Activated gamma-delta T cell treated with anti-CD3 and anti-CD28 coated beads, Interleukin-2, amount 50 U/mL, for 16 hours (primary cell): ENCODE data around the gene RADIL.
"Not testable (repeated sequence)": the region's sequence is repeated elsewhere in the genome, so short reads cannot be mapped to it uniquely, and the experiment has no call there.

Experiments used
- DNase-seq: peaks from one replicate; pipeline ENCODE4 v3.0.0-alpha.2; 2020; ENCODE audit warnings: low read depth

RADIL gene

DNA sequence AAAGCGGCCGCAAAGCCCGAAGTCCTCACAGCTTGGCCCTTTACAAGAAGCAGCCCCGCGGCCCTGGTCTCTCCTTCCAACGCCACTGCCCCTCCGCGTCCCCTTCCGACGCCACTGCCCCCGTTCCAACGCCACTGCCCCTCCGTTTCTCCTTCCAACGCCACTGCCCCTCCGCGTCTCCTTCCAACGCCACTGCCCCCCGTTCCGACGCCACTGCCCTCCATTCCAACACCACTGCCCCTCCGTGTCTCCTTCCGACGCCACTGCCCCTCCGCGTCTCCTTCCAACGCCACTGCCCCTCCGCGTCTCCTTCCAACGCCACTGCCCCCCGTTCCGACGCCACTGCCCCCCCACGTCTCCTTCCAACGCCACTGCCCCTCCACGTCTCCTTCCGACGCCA lies 75.0 kb downstream of the RADIL start:
- DNase-seq, result no peak

DNA sequence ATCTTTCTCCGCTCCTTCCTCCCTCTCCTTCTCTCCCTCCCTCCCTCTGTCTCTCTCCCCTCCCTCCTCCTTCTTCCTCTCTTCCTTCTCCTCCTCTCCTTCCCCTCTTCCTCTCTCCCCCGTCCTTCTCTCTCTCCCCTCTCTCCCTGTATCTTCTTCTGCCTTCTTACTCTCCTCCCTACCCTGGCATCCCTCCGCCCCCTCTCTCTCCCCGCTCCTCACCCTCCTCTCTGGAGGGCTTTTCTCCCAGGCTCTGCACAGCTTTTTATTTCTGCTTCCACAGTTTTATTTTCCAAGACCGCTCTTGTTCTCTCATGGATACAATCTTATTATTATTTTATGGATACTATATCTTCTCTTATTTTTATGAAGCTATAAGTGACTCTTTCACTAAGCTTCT lies 75.5 kb downstream of the RADIL start:
- no peak for DNase-seq

DNA sequence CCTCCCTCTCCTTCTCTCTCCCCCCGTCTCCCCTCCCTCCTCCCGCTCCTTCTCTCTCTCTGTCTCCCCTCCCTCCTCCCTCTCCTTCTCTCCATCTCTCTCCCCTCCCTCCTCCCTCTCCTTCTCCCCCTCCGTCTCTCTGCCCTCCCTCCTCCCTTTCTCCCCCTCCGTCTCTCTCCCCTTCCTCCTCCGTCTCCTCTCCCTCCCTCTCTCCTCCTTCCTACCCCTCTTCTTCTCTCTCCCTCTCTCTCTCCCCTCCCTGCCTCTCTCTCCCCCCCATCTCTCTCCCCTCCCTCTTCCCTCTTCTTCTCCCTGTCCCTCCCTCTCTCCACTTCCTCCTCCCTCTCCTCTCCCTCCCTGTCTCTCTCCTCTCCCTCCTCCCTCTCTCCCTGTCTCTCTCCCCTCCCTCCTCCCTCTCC lies 75.9 kb downstream of the RADIL start:
- DNase-seq, result no peak

DNA sequence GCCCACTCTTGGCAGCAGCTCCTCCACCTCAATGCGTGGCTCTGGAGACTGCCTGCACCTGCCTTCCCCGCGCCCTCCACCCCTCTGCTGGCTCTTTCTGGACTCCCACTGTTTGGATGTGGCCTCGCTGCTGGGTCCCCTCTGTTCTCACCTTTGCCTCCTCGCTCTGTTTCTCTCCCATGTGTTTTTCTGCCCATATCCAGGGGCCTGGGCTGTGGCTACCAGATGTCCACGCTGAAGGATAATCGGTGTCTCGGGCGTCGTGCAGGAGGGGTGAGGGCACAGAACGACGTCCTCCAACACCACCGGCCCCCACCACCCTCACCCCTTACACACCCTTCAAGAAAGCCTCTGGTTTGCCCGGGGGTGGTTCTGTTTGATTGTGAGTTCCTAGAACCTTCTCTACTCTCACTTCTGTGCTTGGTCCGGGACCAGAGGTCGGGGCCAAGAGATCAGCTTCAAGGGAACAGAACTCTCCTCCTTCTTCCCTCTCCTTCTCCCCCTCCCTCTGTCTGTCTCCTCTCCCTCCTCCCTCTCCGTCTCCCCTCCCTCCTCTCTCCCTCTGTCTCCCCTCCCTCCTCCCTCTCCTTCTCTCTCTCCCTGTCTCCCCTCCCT lies 76.4 kb downstream of the RADIL start:
- no peak for DNase-seq

DNA sequence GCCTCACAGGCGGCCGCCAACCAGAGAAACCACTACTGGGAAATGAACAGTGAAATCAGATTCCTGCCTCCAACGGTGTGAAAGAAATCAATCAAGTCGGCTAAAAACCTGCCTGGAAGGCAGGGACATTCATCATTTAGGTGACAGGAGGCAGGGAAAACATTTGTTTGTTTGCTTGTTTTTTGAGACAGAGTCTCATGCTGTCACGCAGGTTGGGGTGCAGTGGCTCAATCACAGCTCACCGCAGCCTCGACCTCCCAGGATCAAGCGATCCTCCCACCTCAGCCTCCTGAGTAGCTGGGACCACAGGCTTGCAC lies 77.6 kb downstream of the RADIL start:
- no peak for DNase-seq

DNA sequence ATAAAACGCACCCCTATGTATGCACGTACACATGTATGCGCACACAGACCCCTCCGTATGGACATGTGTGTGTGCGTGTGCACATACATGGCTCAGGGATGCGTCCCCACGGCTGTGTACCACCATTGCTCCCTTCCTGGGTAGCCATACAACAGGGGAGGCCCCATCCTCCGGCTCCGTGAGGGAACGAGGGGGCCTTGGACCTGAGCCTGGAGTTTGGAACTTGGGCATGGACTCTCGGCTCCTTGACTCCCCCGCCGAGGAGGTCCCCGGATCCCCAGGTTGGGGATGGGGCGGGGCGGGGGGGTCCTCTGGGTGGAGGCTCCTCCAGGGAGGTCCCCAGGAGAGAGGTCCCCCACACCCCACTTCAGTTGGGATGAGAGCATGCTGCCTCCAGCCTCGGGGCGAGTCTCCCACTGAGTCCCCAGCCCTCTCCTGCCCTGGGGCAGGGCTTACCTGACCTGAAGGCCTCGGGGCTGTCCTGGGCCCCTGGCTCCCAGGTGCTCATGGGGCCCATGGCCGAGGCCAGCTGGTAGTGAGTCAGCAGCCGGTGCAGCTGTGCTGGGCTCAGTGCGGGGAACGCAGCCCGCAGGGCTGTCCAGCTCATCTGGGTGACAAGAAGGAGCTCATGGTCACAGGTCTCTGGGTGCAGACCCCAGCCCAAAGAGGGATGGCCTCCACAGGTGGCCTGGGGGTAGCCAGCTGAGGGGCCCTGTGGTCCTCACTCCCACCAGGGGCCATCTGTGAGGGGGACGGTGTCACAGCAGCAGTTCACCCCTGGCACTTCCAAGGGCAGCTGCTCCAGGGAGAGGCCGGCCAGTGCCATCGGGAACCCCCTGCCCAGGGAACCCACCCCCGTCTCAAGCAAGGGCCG lies 78.2 kb downstream of the RADIL start:
- no peak for DNase-seq

DNA sequence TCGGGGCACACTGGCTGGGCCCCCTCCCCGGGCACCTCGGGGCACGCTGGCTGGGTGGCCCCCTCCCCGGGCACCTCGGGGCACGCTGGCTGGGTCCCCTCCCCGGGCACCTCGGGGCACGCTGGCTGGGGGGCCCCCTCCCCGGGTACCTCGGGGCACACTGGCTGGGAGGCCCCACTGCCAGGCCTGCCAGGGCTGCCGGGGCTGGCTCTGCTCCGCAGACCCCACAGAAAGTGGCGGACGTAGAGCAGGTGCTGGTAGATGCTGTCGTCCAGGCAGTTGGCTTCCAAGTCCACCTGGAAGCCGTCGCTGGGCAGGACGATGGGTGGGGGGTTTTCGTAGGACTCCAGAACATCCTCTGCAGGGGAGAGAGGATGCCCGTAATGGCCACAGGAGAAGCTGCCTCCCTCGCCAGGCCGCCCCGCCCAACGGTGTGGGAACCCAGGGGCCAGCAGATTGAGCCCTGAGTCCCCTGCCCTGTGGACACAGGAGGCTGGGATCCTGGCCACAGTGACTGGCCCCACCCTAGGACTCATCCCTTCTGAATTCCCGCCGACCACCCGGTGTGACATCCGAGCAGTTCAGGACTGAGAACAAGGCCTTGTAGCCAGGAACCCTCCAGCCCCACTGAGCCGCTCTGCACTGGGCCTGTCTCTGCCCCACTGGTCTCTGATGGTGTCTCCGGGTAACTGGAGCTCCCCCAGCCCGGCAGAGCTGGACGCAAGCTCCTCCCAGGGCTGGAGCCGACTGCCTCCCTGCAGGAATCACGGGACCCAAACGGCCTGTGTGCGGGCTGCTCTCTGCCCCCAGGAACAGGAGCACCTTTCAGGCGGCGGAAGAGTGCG lies 79.9 kb downstream of the RADIL start:
- DNase-seq, result no peak

DNA sequence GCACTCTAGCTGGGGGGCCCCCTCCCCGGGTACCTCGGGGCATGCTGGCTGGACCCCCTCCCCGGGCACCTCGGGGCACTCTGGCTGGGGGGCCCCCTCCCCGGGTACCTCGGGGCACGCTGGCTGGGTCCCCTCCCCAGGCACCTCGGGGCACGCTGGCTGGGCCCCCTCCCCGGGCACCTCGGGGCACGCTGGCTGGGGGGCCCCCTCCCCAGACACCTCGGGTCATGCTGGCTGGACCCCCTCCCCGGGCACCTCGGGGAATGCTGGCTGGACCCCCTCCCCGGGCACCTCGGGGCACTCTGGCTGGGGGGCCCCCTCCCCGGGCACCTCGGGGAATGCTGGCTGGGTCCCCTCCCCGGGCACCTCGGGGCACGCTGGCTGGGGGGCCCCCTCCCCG lies 80.9 kb downstream of the RADIL start:
- DNase-seq, result not testable (repeated sequence)

DNA sequence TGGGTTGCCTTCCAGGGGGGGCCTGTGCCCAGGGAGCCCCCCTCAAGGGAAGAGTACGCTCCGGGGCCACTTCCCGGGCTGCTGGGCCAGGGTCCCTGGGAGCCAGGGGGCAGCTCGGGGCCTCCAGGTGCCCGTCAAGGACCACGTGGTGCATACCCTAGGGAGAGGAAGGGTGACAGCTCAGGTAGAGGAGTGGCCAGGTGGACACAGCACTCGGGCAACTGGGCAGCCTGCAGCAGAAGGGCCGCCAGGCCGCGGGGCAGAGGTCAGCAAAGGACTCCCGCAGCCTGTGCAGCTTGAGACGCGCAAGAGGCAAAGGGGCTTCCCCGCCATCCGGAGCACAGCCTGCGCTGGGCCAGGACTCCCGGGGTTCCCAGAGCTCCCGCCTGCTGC lies 81.7 kb downstream of the RADIL start:
- DNase-seq, result no peak

DNA sequence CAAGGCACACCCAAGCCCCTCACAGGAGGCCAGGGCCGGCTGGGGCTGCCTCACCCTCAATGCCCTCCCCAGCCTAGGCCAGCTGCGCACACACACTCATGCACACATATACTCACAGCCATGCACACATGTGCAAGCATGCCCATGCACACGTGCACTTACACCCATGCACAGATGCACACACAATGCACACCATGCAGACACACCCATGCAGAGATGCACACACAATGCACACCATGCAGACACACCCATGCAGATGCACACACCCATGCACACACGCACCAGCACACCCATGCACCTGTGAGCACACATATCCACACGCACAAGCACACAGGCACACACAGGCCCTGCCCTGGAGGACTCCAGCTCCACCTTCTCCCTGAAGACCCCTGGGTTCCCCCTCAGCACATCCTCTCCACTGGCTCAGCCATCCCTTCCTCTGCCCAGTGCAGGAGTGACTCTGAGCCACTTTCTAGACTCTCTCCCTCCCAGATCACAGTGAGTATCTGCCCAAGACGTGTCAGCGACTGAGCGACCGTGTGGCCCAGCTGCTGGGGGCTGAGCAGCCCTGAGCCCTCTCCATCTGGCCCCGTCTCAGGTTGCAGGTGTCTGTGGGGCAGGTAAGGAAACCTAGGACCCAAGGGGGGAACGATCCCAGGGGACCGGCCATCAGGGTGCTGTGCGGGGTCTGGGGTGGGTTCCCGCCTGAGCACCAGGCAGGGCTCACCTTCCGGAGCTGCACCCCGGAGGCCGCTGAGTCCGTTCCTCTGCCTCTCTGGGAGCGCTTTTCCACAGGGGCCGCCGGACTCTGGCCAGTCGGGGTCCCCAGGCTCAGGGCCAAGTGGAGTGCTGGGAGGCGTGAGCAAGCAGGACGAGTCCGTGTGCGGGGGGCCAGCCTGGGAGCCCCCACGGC lies 82.3 kb downstream of the RADIL start:
- no peak for DNase-seq

DNA sequence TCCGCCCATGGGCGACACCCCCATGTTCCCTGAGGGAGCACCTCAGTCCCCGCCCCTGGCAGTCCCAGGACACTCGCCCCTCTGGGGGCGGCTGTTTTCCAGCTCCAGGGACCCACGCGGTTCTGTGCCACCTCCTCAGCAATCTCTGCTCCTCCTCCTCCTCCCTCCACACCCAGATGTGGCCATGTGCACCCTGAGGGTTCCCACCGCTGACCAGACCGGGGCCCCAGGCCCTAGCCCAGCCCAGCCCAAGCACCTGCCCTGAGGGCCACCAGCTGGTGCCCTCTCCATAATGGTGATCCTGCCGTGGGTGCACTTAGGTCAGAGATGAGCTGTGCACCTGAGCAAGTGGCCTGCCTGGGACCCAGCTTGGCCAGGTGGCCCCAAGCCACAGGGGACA lies 83.0 kb downstream of the RADIL start:
- no peak for DNase-seq

DNA sequence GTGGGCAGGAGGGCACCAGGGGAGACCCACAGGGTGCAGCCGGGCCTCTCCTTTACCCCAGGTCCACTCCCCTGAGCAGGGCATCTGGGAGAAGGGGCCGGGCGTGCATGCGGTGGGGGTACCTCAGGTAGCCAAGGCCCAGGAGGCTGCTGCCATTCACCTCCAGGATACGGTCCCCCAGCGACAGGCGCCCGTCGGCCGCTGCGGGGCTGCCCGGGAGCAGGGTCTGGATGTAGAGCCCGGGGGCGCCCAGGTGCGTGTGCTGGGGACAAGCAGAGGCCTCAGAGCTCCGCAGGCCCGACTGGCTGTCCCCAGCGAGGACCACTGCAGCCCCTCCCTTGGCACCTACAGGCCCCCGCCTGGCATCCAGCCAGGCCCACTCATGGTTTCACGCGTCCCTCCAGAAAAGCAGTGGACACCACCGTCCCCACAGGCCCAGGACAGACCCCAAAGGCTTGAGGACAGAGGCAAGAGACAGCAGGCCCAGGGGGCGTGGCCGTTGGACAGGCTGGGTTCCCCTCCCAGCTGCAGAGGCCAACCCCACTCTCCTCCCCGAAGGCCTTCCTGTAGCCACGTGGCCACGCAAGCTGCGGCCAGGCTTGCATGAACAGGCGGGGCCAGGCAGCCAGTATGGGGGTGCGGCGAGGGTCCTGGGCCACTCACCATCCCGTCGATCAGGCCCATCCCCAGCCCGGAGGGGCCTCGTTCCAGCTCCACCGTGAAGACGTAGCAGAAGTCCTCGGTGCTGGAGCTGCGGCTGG lies 83.8 kb downstream of the RADIL start:
- no peak for DNase-seq

DNA sequence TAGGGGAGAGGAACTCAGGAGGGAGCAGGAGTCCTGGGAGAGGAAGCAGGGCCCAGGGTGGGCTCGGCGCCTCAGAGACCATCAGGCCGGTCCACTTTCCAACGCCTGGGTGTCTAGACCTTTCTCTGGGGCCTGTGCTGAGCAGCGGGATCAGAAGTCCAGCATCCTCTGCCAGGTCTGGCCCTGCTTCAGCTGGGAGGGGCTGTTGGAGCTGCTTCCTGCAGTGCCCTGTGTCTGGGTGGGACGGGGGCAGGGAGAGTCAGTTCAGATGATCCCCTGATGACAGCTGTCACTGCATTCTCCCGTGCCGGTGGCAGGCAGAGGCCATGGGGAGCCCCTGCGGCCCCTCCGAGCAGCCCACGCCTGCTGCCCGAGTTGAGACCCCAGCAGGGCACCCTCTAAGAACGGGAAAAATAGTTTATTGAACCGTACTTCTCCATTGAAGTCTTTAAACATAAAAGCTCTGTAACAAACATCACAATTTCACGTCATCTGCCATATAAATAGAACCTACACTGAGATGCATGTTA lies 84.7 kb downstream of the RADIL start:
- DNase-seq, result no peak

DNA sequence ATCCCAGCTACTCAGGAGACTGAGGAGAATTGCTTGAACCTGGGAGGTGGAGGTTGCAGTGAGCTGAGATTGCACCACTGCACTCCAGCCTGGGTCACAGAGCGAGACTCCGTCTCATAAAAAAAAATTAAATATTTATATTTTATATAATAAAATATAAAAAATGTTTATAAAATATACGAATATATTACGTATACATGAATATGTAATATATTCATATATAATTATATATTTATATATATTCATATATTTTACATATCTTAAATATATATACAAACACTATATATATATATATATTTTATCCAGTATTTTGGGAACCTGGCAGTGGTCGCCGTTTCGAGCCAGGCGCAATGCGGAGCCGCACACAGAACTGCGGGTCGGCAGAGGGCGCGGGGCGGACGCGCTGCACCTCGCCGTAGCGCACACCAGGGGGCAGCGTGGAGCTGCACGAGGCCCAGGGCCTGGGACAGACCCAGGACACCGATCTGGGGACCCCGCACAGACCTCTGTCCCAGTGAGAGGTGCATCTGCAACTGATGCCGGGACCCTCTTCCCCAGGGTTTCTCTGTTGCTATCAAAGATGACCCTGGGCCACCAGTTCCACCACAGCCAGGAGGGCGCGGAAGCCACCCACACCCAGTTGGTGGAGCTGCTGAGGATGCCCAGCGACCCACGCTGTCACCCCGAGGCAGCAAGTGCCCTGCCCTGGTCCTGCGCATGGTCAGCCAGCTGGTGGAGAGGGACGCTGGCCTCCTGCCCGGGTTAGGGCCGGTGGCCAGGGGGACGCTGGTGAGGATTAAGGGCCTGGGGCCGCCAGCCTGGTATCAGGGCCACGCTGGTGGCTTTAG lies 85.4 kb downstream of the RADIL start:
- peak; percentile 29 for DNase-seq

DNA sequence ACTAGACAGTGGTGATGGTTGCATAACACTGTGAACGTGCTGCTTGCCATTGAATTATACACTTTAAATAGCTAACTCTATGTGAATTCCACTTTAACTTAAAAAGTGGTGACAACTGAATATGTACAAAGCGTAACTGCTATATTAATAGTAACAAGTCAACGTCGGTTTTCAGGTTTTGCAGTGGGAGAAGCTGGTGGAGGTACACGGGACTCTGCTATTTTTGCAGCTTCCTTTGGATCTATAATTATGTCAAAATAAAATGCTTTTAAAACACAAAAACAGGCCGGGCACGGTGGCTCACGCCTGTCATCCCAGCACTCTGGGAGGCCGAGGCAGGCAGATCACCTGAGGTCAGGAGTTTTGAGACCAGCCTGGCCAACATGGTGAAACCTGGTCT lies 87.1 kb downstream of the RADIL start:
- DNase-seq, result no peak

DNA sequence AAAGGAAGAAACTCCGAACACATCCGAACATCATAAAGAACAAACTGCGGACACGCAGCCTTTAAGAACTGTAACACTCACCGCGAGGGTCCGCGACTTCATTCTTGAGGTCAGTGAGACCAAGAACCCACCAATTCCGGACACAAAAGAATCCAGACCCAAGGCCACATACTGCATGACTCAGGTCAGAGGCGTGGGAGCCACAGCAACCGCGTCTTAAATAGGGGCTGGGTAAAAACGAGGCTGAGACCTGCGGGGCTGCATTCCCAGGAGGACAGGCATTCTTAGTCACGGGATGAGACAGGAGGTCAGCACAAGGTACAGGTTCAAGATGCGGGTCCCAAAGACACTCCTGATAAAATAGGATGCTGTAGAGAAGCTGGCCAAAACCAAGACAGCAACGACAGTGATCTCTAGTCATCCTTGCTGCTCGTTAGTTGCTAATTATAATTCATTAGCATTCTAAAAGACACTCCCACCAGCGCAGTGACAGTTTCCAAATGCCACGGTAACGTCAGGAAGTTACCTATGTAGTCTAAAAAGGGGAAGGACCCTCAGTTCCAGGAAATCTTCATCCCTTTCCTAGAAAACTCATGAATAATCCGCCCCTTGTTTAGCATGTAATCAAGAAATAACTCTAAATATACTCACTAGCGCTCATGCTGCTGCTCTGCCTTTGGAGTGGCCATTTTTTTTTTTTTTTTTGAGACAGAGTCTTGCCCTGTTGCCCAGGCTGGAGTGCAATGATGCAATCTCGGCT lies 88.7 kb downstream of the RADIL start:
- no peak for DNase-seq

DNA sequence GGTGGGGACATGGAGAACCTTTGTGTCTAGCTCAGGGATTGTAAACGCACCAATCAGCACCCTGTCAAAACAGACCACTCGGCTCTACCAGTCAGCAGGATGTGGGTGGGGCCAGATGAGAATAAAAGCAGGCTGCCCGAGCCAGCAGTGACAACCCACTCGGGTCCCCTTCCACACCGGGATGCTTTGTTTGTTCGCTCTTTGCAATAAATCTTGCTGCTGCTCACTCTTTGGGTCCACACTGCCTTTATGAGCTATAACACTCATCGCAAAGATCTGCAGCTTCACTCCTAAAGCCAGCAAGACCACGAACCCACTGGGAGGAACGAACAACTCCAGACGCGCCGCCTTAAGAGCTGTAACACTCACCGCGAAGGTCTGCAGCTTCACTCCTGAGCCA lies 89.3 kb downstream of the RADIL start:
- not testable (repeated sequence) for DNase-seq

DNA sequence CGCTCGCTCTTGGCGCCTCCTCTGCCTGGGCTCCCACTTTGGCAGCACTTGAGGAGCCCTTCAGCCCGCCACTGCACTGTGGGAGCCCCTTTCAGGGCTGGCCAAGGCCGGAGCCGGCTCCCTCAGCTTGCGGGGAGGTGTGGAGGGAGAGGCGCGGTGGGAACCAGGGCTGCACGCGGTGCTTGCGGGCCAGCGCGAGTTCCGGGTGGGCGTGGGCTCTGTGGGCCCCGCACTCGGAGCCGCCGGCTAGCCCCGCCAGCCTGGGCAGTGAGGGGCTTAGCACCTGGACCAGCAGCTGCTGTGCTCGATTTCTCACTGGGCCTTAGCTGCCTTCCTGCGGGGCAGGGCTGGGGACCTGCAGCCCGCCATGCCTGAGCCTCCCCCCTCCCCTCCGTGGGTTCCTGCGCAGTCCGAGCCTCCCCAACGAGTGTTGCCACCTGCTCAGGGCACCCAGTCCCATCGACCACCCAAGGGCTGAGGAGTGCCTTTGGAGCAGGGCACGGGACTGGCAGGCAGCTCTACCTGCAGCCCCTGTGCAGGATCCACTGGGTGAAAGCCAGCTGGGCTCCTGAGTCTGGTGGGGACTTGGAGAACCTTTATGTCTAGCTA lies 90.0 kb downstream of the RADIL start:
- not testable (repeated sequence) for DNase-seq
